G401.6 (cell line): ENCODE results near the gene PLA2G6.
"Not testable (repeated sequence)": the region's sequence is repeated elsewhere in the genome, so short reads cannot be mapped to it uniquely, and the experiment has no call there.

Source experiments
- FAIRE-seq: peaks from 2 replicates; lab custom pipeline; 2012; peaks lifted over from hg19 to GRCh38; lab: Jason Lieb, UNC

The PLA2G6 gene

GRCh38 chr22:38081941-38082828 is 99.4 kb downstream of the PLA2G6 start:
- no peak for FAIRE-seq

DNA sequence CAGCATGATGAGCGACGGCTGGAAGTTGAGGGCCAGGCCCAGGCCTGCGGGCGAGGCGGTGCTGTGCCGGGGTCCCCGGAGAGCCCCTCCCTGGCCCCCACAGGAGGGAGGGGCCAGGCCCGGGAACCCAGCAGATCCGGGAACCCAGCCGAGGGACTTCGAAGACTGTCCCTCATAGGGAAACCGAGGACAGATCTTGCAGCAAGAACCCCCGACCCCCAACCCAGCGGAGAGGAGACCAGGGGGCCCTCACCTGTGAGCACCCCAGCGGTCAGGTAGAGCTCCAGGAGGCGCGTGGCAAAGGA is 100.0 kb downstream of the PLA2G6 start:
- no peak for FAIRE-seq

DNA sequence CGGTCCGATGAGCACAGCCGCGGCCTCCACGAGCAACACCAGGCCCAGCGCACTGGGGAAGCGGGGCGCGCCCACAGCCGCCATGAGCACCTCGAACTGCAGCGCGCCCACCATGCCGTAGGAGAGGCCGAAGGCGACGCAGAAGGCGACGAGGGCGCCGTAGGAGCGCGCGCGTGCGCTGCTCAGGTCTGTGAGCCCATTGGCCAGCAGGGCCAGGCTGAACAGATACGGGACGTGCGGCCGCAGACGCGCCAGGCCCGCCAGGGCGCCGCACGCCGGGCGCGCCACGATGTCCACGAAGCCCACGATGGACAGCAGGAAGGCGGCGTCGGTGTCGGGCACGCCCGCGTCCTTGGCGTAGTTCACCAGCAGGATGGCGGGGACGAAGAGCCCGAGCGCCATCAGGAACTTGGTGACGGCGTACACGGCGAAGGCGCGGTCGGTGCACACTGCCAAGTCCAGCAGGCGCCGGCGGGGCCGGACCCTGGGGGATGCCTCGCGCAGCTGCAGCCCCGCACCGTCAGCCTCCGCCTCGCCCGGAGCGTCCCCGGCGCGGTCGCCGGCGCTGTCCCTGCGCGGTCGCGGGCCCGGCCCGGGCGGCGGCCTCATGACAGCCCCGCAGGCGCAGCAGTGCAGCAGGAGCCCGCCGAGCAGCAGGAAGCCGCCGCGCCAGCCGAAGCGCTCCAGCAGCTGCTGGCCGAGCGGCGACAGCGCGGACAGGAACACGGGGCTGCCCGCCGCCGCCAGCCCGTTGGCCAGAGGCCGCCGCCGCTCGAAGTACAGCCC is 100.6 kb downstream of the PLA2G6 start:
- no peak for FAIRE-seq

DNA sequence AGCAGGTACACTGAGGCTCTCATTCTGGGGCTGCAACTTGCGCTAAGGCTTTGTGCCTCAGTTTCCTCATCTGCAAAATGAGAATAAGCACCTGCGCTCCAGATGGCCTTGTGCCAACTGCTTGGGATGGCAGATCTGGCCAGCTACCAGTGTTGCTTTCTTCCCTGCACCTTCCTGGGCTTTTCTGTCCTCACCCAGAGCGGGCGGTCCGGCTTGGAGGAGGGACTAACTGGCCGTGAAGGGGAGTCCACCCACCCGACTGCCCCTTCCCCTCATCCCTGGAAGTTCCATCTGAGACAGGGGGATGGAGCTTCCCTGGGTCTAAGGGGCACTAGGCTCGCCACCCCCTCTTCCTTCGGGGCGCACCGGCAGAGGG is 101.2 kb downstream of the PLA2G6 start:
- FAIRE-seq: no peak

DNA sequence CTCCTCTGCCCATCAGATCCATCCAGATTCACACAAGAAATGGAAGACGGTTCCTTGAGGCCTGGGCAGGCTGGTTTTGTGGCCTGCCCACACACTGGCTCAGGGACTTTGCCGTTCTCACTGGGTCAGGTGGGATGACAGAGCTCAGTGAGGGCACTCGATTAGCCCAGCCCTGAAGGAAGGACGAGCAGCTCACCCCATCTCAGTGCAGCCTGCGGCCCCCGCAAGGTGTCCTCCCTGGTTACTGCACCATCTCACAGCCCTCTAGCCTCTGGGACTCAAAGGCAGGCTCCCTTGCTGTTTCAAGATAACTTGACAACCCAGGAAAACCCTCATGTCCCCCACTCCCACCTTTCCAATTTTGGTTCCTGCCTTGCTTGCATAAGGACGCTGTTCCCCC is 101.8 kb downstream of the PLA2G6 start:
- FAIRE-seq: no peak

GRCh38 chr22:38079208-38079607 is 102.4 kb downstream of the PLA2G6 start:
- not testable (repeated sequence) for FAIRE-seq

GRCh38 chr22:38078046-38078840 is 103.4 kb downstream of the PLA2G6 start:
- no peak for FAIRE-seq

DNA sequence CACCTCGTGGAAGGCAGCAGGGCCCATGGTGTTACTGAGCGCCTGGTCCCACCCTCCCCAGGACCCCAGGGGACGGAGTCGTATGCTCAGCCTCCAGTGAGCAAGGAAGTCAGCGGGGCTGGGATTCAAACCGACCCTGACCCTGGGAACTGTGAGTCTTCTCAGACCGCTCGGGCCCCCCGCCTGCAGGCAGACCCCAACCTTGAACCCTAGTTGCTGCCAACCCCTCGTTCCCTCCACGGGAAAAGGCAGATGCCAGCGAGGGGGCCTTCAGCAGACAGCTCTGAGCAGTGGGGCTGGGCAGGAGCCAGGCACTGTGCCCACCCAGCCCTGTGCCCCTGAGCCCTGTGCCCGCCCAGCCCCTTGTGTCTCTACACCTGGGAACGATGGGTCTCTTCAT is 104.0 kb downstream of the PLA2G6 start:
- no peak for FAIRE-seq

GRCh38 chr22:38077096-38077495 is 104.5 kb downstream of the PLA2G6 start:
- FAIRE-seq: no peak

GRCh38 chr22:38075961-38076360 is 105.7 kb downstream of the PLA2G6 start:
- no peak for FAIRE-seq

DNA sequence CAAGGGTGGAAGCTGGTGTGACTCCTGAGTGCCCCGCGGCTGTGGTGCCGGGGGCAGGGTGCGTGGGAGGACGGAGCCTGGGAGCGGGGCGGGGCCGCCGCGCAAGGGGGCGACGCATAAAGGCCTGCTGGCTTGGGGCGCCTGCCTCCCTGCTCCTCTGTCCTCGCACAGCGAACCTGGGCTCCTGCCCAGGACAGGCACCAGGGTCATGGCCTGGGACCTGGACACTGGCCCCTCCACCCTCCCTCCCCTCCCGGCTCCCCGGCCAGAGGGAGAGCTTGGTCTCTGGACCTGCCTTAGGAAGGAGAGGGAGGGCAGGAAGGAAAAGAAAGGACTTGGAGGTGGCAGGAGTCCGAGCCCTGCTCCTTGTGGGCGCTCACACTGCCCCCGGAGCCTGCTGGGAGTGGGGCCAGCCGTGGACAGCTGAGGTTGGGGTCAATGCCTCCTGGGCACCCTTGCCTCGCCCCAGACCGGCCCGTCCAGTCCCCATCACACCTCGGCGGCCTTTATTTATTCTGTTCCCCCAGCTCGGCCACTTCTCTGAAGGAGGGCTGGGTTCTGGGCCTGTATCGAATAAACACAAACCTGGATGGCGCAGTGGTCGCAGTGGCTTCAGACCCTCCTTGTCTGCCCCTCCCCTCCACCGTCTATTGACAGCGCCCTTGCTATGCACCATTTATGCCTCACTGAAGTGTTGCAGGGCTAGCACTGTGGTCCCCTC is 106.4 kb downstream of the PLA2G6 start:
- no peak for FAIRE-seq

GRCh38 chr22:38074181-38075104 is 107.2 kb downstream of the PLA2G6 start:
- FAIRE-seq: no peak

GRCh38 chr22:38073150-38074130 is 108.2 kb downstream of the PLA2G6 start:
- no peak for FAIRE-seq

DNA sequence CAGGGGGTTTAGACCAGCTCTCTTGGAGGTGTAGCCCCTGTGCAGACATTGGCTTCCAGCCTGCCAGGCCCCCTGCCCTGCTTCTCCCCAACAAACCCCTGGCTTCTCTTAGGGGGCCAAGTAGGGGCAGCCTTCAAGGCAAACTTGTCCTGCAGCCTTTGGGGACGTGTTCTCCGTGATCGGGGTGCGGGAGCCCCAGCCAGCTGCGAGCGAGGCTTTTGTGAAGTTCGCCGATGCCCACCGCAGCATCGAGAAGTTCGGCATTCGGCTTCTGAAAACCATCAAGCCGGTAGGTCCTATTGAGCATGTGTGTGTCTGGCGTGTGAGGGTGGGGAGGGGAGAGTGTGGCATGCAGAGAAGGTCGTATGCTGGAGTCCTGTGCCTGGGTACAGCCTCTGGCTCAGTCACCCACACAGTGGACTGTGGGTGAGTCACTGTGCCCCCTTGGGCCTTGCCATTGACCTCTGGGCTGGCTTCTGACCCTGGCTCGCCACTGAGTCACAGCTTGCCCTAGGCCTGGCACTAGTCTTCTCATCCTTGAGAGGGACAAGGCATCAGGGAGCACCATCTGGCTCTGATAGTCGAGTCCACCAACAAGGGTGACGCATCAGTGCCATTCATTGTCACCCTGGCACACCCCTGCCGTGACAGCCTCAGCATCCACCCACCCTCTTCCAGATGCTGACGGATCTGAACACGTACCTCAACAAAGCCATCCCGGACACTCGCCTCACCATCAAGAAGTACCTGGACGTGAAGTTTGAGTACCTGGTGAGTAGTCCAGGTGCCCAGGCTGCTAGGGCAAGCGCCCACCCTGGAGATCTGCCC is 109.1 kb downstream of the PLA2G6 start:
- no peak for FAIRE-seq

- FAIRE-seq: no peak
Observed at GRCh38 chr22:38071421-38072321, 110.0 kb downstream of the PLA2G6 start.

DNA sequence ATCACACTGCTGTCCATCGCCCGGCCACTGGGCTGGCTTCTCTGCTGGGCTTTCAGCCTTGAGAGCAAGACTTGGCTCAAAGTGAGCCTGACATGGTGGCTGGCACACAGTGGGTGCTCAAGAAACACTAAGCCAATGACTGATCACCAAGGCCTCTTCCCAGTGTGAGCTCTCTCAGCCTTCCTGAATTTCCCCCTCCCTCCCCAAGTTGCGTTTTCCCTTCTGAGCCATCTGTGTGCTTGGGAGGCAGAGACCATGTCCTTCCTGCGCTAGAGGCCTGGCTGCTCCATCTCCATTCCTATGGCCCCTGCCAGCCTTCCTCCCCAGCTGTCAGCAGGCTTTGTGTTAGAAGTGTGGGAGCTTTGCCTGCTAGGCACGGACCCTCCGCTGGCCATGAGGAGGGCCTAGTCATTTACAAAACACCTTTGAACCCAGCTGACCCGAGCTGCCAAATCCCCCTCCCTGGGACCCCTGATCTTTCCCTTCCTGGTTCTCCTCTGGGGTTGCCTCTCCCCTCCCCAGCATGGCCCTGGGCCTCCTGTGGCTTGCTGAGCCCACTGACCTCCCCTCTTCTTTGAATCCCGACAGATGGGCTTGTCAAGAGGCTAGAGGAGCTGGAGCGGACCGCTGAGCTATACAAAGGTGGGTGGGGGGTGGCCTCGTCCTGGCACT is 111.2 kb downstream of the PLA2G6 start:
- no peak for FAIRE-seq
